Muscle of arm (tissue), 14 donors: ENCODE results near the gene SLC22A3. TPM values are rescaled to one million over a fixed set of nuclear protein-coding genes. Genes with fewer than 3 reads are reported as not detected.
"Not testable (repeated sequence)": the region's sequence is repeated elsewhere in the genome, so short reads cannot be mapped to it uniquely, and the experiment has no call there.

ENCODE experiments used
- DNase-seq: peaks from one replicate; pipeline ENCODE4 v3.0.0-alpha.2; 2013
- long read RNA-seq, 11 donors: transcript quantifications; one replicate each; lab custom pipeline, GENCODE V29; 2026
- polyA plus RNA-seq, 12 donors: library from polyadenylated mRNA; unstranded; fragments of 120-200 nt; gene quantifications; one replicate each; pipeline ENCODE4 v1.2.1, GENCODE V29; 2013; ENCODE audit not compliant: insufficient read length in 12 of 12

Gene SLC22A3
- polyA plus RNA-seq, result 10 to 100 TPM in 8 of 12 donors, 1 to 10 TPM in 3, not detected in 1; 6.2 to 14.0 (median 11.3) TPM
- long read RNA-seq, donor 1, result 0 reads
- long read RNA-seq, donor 2, partial matches to known transcripts, result 0 of 1 reads
- long read RNA-seq, donor 2, other reads (novel, unspliced or antisense), result 0 of 1 reads
- long read RNA-seq, donor 3, partial matches to known transcripts, result 0 of 2 reads
- long read RNA-seq, donor 3, other reads (novel, unspliced or antisense), result 0 of 2 reads
- long read RNA-seq, donor 4, partial matches to known transcripts, result 0 of 1 reads
- long read RNA-seq, donor 4, other reads (novel, unspliced or antisense), result 0 of 1 reads
- long read RNA-seq, donor 5, partial matches to known transcripts, result 0 of 1 reads
- long read RNA-seq, donor 5, other reads (novel, unspliced or antisense), result 0 of 1 reads
- long read RNA-seq, donor 6, result 0 reads
- long read RNA-seq, donor 7, partial matches to known transcripts, result 0 of 1 reads
- long read RNA-seq, donor 7, other reads (novel, unspliced or antisense), result 0 of 1 reads
- long read RNA-seq, donor 8, partial matches to known transcripts, result 0 of 2 reads
- long read RNA-seq, donor 8, other reads (novel, unspliced or antisense), result 0 of 2 reads
- long read RNA-seq, donor 9, partial matches to known transcripts, result 0 of 1 reads
- long read RNA-seq, donor 9, other reads (novel, unspliced or antisense), result 0 of 1 reads
- long read RNA-seq, donor 10, partial matches to known transcripts, result 0 of 2 reads
- long read RNA-seq, donor 10, other reads (novel, unspliced or antisense), result 0 of 2 reads
- long read RNA-seq, donor 11, partial matches to known transcripts, result 0 of 1 reads
- long read RNA-seq, donor 11, other reads (novel, unspliced or antisense), result 0 of 1 reads

GRCh38 chr6:160348223-160349019 lies at the start of gene SLC22A3:
Gene SLC22A3 (plus strand): TSS chr6:160348378. CDS start chr6:160348420, 42 bp downstream.
- DNase-seq, result no peak

GRCh38 chr6:160299559-160299958 lies 48.6 kb upstream of the SLC22A3 start:
- no peak for DNase-seq

GRCh38 chr6:160300076-160300695 lies 48.0 kb upstream of the SLC22A3 start:
- no peak for DNase-seq

GRCh38 chr6:160301339-160301738 lies 46.8 kb upstream of the SLC22A3 start:
- no peak for DNase-seq

- DNase-seq, result not testable (repeated sequence)
Measured at GRCh38 chr6:160302431-160303082, 45.6 kb upstream of the SLC22A3 start.

GRCh38 chr6:160303806-160304205 lies 44.4 kb upstream of the SLC22A3 start:
- no peak for DNase-seq

GRCh38 chr6:160305926-160306713 lies 42.1 kb upstream of the SLC22A3 start:
- DNase-seq, result no peak

GRCh38 chr6:160309718-160310117 lies 38.5 kb upstream of the SLC22A3 start:
- no peak for DNase-seq

- DNase-seq, result no peak
Measured at GRCh38 chr6:160312900-160313299, 35.3 kb upstream of the SLC22A3 start.

- DNase-seq, result no peak
Measured at GRCh38 chr6:160315310-160315709, 32.9 kb upstream of the SLC22A3 start.

GRCh38 chr6:160316261-160316660 lies 31.9 kb upstream of the SLC22A3 start:
- no peak for DNase-seq

- DNase-seq, result no peak
Measured at GRCh38 chr6:160319246-160319645, 28.9 kb upstream of the SLC22A3 start.

GRCh38 chr6:160321729-160322505 lies 26.3 kb upstream of the SLC22A3 start:
- no peak for DNase-seq

GRCh38 chr6:160327981-160328380 lies 20.2 kb upstream of the SLC22A3 start:
- no peak for DNase-seq

- DNase-seq, result no peak
Measured at GRCh38 chr6:160328447-160328846, 19.7 kb upstream of the SLC22A3 start.

- DNase-seq, result no peak
Measured at GRCh38 chr6:160329188-160329587, 19.0 kb upstream of the SLC22A3 start.

- no peak for DNase-seq
Measured at GRCh38 chr6:160330619-160331018, 17.6 kb upstream of the SLC22A3 start.

- DNase-seq, result no peak
Measured at GRCh38 chr6:160331204-160331603, 17.0 kb upstream of the SLC22A3 start.

- no peak for DNase-seq
Measured at GRCh38 chr6:160331753-160332152, 16.4 kb upstream of the SLC22A3 start.
